ENCODE results near the gene UBL3.

UBL3 gene

GRCh38 chr13:29850213-29850898 is at the start of gene UBL3:
TSS of gene UBL3 (minus strand) at chr13:29850617. CDS start at chr13:29849538, 1,079 bp downstream.
- peak; percentile 95 for DNase-seq (ENCODE audit: low read depth)

GRCh38 chr13:29897102-29897501 is 46.7 kb upstream of the UBL3 start:
- DNase-seq (ENCODE audit: low read depth): no peak
- no peak for TF ChIP-seq CTCF (conservative IDR thresholded peaks at IDR 0.05; ENCODE audit: control insufficient read depth, insufficient read depth, low read depth, low read length)

More at GRCh38 chr13:29850213-29850898, at the start of gene UBL3:
- peak within 1 kb of the TSS; percentile 89 for H3K4me3 ChIP-seq (ENCODE audit: control insufficient read depth, low read depth, low read length)
- no peak for TF ChIP-seq CTCF (conservative IDR thresholded peaks at IDR 0.05; ENCODE audit: control insufficient read depth, insufficient read depth, low read depth, low read length)

GRCh38 chr13:29893438-29893837 is 43.0 kb upstream of the UBL3 start:
- no peak for TF ChIP-seq CTCF (conservative IDR thresholded peaks at IDR 0.05; ENCODE audit: control insufficient read depth, insufficient read depth, low read depth, low read length)
- peak; percentile 73 for DNase-seq (ENCODE audit: low read depth)
- H3K4me3 ChIP-seq (ENCODE audit: control insufficient read depth, low read depth, low read length): no peak overlapping the region

More at GRCh38 chr13:29897102-29897501, 46.7 kb upstream of the UBL3 start:
- no peak overlapping the region for H3K4me3 ChIP-seq (ENCODE audit: control insufficient read depth, low read depth, low read length)

GRCh38 chr13:29892151-29892550 is 41.7 kb upstream of the UBL3 start:
- no peak overlapping the region for H3K4me3 ChIP-seq (ENCODE audit: control insufficient read depth, low read depth, low read length)
- no peak for TF ChIP-seq CTCF (conservative IDR thresholded peaks at IDR 0.05; ENCODE audit: control insufficient read depth, insufficient read depth, low read depth, low read length)
- DNase-seq (ENCODE audit: low read depth): no peak

- no peak for TF ChIP-seq CTCF (conservative IDR thresholded peaks at IDR 0.05; ENCODE audit: control insufficient read depth, insufficient read depth, low read depth, low read length)
- H3K4me3 ChIP-seq (ENCODE audit: control insufficient read depth, low read depth, low read length): no peak overlapping the region
Observed at GRCh38 chr13:29889111-29889510, 38.7 kb upstream of the UBL3 start.

GRCh38 chr13:29888306-29888705 is 37.9 kb upstream of the UBL3 start:
- DNase-seq (ENCODE audit: low read depth): peak; percentile 45
- no peak for TF ChIP-seq CTCF (conservative IDR thresholded peaks at IDR 0.05; ENCODE audit: control insufficient read depth, insufficient read depth, low read depth, low read length)
- H3K4me3 ChIP-seq (ENCODE audit: control insufficient read depth, low read depth, low read length): no peak overlapping the region

More at GRCh38 chr13:29889111-29889510, 38.7 kb upstream of the UBL3 start:
- DNase-seq (ENCODE audit: low read depth): no peak

Measured in fibroblast of mammary gland (primary cell).